DND-41 (cell line): ENCODE measurements around the gene FHIT.

Experiments
- ATAC-seq: fragments of 200-7000 bp; cut with Tn5 transposase; 3 replicates; pipeline ENCODE4 v1.9.1; 2021; ENCODE audit warnings: low read depth; ENCODE audit not compliant: insufficient read depth
- DNase-seq: peaks from one replicate; pipeline ENCODE4 v3.0.0-alpha.2; 2020
- H2AFZ ChIP-seq: 2 replicates; pipeline ENCODE4 v1.6.0; 2012; ENCODE audit warnings: low read depth, low read length
- H3K27ac ChIP-seq: 2 replicates; pipeline ENCODE4 v1.5.1; 2012; ENCODE audit warnings: low read length, inconsistent platforms
- H3K27me3 ChIP-seq: fragments of 200-600 bp; sonication (generic); 2 replicates; pipeline ENCODE4 v1.6.0; 2012; ENCODE audit warnings: low read length, mild to moderate bottlenecking, inconsistent platforms; ENCODE audit not compliant: insufficient read depth, poor library complexity
- H3K36me3 ChIP-seq: 2 replicates; pipeline ENCODE4 v1.5.1; 2012; ENCODE audit warnings: low read length, inconsistent platforms; ENCODE audit not compliant: insufficient read depth
- H3K4me1 ChIP-seq: 2 replicates; pipeline ENCODE4 v1.5.1; 2012; ENCODE audit warnings: mild to moderate bottlenecking, low read length; ENCODE audit not compliant: insufficient read depth
- H3K4me2 ChIP-seq: 2 replicates; pipeline ENCODE4 v1.6.0; 2012; ENCODE audit warnings: mild to moderate bottlenecking, moderate library complexity, low read length, inconsistent platforms; ENCODE audit not compliant: insufficient read depth
- H3K4me3 ChIP-seq, 2 experiments: fragments of 200-600 bp in 1 of 2; shearing (Covaris generic) in 1 of 2; 2 replicates each; pipeline ENCODE4 v1.5.1; 2012 to 2016; ENCODE audit warnings: inconsistent platforms in 2 of 2, low read length in 2 of 2, mild to moderate bottlenecking in 2 of 2, low read depth in 1 of 2, moderate library complexity in 1 of 2
- H3K79me2 ChIP-seq: 2 replicates; pipeline ENCODE4 v1.6.0; 2012; ENCODE audit warnings: low read length, inconsistent platforms; ENCODE audit not compliant: insufficient read depth
- H3K9ac ChIP-seq: 2 replicates; pipeline ENCODE4 v1.6.0; 2012; ENCODE audit warnings: low read depth, mild to moderate bottlenecking, inconsistent platforms, low read length, moderate library complexity
- H3K9me3 ChIP-seq: 2 replicates; pipeline ENCODE4 v1.5.1; 2012; ENCODE audit warnings: low read length, moderate library complexity, mild to moderate bottlenecking, inconsistent platforms; ENCODE audit not compliant: insufficient read depth, severe bottlenecking
- H4K20me1 ChIP-seq: 2 replicates; pipeline ENCODE4 v1.6.0; 2012; ENCODE audit warnings: low read length; ENCODE audit not compliant: insufficient read depth
- CTCF ChIP-seq: IDR thresholded peaks from 2 replicates; pipeline ENCODE4 v1.5.1; 2012; ENCODE audit warnings: borderline replicate concordance, low read length, moderate library complexity, mild to moderate bottlenecking; ENCODE audit not compliant: poor library complexity, severe bottlenecking; ENCODE audit errors: extremely low read depth
- EZH2 ChIP-seq: IDR thresholded peaks from 3 replicates; pipeline ENCODE4 v1.6.1; 2012; ENCODE audit warnings: borderline replicate concordance, low read depth, mild to moderate bottlenecking, moderate library complexity, low read length, inconsistent platforms; ENCODE audit not compliant: severe bottlenecking

FHIT gene

GRCh38 chr3:59839810-59840515, 1411.3 kb downstream of the FHIT start:
- H2AFZ ChIP-seq: no peak overlapping the region
- H3K4me3 ChIP-seq: no peak overlapping the region
- TF ChIP-seq CTCF (no peak), EZH2 (no peak)
- H3K36me3 ChIP-seq: no peaks in the 10 kb centered on the region
- peak; percentile 29 for DNase-seq
- no peaks in the 10 kb centered on the region for H3K27me3 ChIP-seq
- H4K20me1 ChIP-seq: no peaks in the 10 kb centered on the region
- peaks cover 34% of the 10 kb centered on the region for H3K4me1 ChIP-seq
- H3K9me3 ChIP-seq: no peaks in the 10 kb centered on the region
- H3K79me2 ChIP-seq: no peaks in the 10 kb centered on the region
- H3K4me2 ChIP-seq: no peak overlapping the region
- H3K27ac ChIP-seq: peak overlapping the region; percentile 34; the same call in 1 of the 2 replicates
- no peak overlapping the region for H3K9ac ChIP-seq
- peak; percentile 85 for ATAC-seq

- H3K4me1 ChIP-seq: peaks cover 34% of the 10 kb centered on the region
- TF ChIP-seq CTCF: no peak
- TF ChIP-seq EZH2: no peak
- no peak overlapping the region; the same call in none of the 2 replicates for H3K27ac ChIP-seq
- no peaks in the 10 kb centered on the region for H3K27me3 ChIP-seq
- no peaks in the 10 kb centered on the region for H3K9me3 ChIP-seq
- H3K9ac ChIP-seq: no peak overlapping the region
- no peak overlapping the region for H3K4me2 ChIP-seq
- ATAC-seq (no peak), DNase-seq (no peak)
- H3K4me3 ChIP-seq: no peak overlapping the region
- H3K36me3 ChIP-seq: no peaks in the 10 kb centered on the region
- no peaks in the 10 kb centered on the region for H4K20me1 ChIP-seq
- H3K79me2 ChIP-seq: no peaks in the 10 kb centered on the region
- no peak overlapping the region for H2AFZ ChIP-seq
Observed at GRCh38 chr3:59839283-59839682, 1412.0 kb downstream of the FHIT start.

- TF ChIP-seq EZH2: no peak
- no peak for TF ChIP-seq CTCF
- H3K27ac ChIP-seq: peak overlapping the region; percentile 57
- H3K9me3 ChIP-seq: no peaks in the 10 kb centered on the region
- no peaks in the 10 kb centered on the region for H3K79me2 ChIP-seq
- DNase-seq (peak; percentile 51), ATAC-seq (peak; percentile 72)
- H3K9ac ChIP-seq: no peak overlapping the region
- H3K4me2 ChIP-seq: no peak overlapping the region
- no peaks in the 10 kb centered on the region for H3K36me3 ChIP-seq
- no peaks in the 10 kb centered on the region for H4K20me1 ChIP-seq
- H3K4me3 ChIP-seq: no peak overlapping the region
- H3K4me1 ChIP-seq: peaks cover 34% of the 10 kb centered on the region
- H3K27me3 ChIP-seq: no peaks in the 10 kb centered on the region
- H2AFZ ChIP-seq: no peak overlapping the region
Observed at GRCh38 chr3:59836531-59836930, 1414.7 kb downstream of the FHIT start.

GRCh38 chr3:59832702-59833101, 1418.5 kb downstream of the FHIT start:
- Histone ChIP-seq H3K4me3 (no peak overlapping the region), H2AFZ (no peak overlapping the region), H3K9me3 (no peaks in the 10 kb centered on the region), H3K4me2 (no peak overlapping the region), H3K9ac (no peak overlapping the region), H3K27ac (no peak overlapping the region), H3K27me3 (no peaks in the 10 kb centered on the region), H3K79me2 (no peaks in the 10 kb centered on the region; the same call in 1 of the 2 replicates), H4K20me1 (no peaks in the 10 kb centered on the region), H3K36me3 (no peaks in the 10 kb centered on the region; the same call in 1 of the 2 replicates), H3K4me1 (peaks cover 13% of the 10 kb centered on the region)
- ATAC-seq: no peak
- no peak for DNase-seq
- TF ChIP-seq CTCF: no peak
- TF ChIP-seq EZH2: no peak
